Measurements from ENCODE around the gene IFNGR2. TPM values are rescaled to one million over a fixed set of nuclear protein-coding genes. Genes with fewer than 3 reads are reported as not detected.
A peak's percentile ranks its signal among the peaks of the same experiment; 100 is the strongest.
"Not testable (repeated sequence)": the region's sequence is repeated elsewhere in the genome, so short reads cannot be mapped to it uniquely, and the experiment has no call there.

The IFNGR2 gene
- total RNA-seq, 1 donor from 2014 or later, result 83.5 TPM

DNA sequence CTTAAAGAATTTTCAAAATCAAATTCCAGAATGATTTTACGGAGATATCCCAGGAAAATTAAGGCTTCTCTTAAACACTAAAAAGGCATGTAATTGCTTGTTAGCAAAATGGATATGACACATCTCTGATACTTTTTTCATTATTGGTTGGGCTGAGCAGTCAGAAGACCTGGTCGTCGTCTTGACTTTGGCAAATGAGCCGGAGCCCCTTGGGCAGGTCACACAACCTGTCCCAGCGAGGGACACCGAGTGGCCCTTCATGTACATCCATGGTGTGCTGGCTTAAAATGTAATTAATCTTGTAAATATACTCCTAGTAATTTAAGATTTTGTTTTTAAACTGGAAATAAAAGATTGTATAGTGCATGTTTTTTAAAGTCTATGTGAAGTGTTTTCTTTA, 33.9 kb downstream of the IFNGR2 start:
- Histone ChIP-seq H3K9me3 (no peaks in the 10 kb centered on the region), H3K36me3 (peaks cover 72% of the 10 kb centered on the region), H3K4me3 (no peak overlapping the region), H3K27me3 (ENCODE audit: low read depth) (no peaks in the 10 kb centered on the region), H3K4me1 (peaks cover 26% of the 10 kb centered on the region), H3K27ac (no peak overlapping the region)
- TF ChIP-seq, protein P1, sequence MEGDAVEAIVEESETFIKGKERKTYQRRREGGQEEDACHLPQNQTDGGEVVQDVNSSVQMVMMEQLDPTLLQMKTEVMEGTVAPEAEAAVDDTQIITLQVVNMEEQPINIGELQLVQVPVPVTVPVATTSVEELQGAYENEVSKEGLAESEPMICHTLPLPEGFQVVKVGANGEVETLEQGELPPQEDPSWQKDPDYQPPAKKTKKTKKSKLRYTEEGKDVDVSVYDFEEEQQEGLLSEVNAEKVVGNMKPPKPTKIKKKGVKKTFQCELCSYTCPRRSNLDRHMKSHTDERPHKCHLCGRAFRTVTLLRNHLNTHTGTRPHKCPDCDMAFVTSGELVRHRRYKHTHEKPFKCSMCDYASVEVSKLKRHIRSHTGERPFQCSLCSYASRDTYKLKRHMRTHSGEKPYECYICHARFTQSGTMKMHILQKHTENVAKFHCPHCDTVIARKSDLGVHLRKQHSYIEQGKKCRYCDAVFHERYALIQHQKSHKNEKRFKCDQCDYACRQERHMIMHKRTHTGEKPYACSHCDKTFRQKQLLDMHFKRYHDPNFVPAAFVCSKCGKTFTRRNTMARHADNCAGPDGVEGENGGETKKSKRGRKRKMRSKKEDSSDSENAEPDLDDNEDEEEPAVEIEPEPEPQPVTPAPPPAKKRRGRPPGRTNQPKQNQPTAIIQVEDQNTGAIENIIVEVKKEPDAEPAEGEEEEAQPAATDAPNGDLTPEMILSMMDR (IDR thresholded peaks at IDR 0.05), result no peak
- intact Hi-C loops (cut with DNase I), result no loop called here
- ATAC-seq (no peak), DNase-seq (no peak)

DNA sequence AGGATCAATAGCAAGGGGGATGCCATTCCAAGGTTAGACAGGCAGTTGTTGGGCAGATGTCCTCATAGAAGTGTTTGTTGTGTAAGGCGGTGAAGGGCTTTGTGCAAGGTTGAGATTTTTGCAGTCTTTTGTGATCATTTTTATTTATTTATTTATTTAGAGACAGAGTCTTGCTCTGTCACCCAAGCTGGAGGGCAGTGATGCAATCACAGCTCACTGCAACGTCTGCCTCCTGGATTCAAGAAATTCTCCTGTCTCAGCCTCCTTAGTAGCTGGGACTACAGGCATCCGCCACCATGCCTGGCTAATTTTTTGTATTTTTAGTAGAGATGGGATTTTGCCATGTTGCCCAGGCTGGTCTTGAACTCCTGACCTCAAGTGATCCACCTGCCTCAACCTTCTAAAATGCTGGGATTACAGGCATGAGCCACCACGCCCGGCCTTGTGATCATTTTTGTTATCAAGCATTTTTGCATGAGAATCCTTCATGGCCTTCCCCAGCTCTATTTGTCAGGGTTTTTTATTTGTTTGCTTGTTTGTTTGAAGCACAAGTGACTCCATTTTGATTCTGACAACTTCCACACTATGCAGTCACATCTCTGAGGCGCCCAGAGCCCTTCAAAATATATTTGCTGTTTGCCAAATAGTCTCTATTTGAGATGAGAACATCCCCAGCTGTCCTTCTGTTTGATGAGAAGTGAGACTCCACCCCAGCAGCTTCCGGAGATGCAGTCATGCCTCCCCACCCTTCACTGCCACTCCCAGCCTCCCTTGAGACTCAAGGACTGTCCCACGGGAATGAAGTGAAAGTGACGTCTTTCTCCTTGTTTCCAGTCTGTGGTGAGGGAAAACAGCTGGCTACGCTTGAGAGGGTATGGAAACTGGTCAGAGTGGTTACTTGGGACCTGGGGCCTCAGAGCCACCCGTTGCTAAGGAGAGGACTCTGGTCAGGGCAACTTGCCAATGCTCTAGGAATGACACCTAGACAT, 38.6 kb downstream of the IFNGR2 start:
- ATAC-seq, result peak; percentile 75 to 77
- intact Hi-C loops (cut with DNase I), result loop anchor here (10.0 kb wide), 1 partner anchor 237 kb away; no protein-coding TSS in a partner anchor

DNA sequence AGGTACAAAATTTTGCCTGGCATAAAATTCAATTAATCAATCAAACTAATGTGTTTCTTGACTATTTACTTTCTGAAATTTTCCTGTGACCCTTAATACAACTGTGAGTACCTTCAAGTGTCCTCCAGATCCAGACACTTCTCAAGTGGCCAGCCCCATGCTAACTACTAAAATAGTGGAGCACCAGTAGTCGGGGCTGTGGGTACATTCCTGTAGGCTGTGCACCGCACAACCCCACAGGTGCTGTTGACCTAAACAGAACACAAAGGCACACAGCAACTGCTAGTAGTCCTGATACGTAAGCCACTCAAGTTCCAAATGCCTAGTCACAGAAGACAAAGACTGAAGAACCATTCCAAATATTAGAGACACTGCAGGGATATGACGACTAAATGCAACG, 40.0 kb downstream of the IFNGR2 start:
- ATAC-seq (peak; percentile 90 to 94), DNase-seq (peak; percentile 83)
- Histone ChIP-seq H3K4me3 (no peak overlapping the region), H3K27ac (peak overlapping the region; percentile 82), H3K4me1 (peaks cover 19% of the 10 kb centered on the region), H3K36me3 (peaks cover 30% of the 10 kb centered on the region), H3K9me3 (no peaks in the 10 kb centered on the region), H3K27me3 (ENCODE audit: low read depth) (no peaks in the 10 kb centered on the region)
- TF ChIP-seq, protein P1 (IDR thresholded peaks at IDR 0.05), result no peak
- intact Hi-C loops (cut with DNase I), result loop anchor here (10.0 kb wide), 1 partner anchor 238 kb away; no protein-coding TSS in a partner anchor

More for the DNA sequence above, 38.6 kb downstream of the IFNGR2 start:
- TF ChIP-seq, protein P1 (IDR thresholded peaks at IDR 0.05), result no peak
- Histone ChIP-seq H3K9me3 (no peaks in the 10 kb centered on the region), H3K4me1 (peaks cover 19% of the 10 kb centered on the region), H3K4me3 (no peak overlapping the region), H3K27ac (peak overlapping the region; percentile 82), H3K36me3 (peaks cover 32% of the 10 kb centered on the region), H3K27me3 (ENCODE audit: low read depth) (no peaks in the 10 kb centered on the region)
- DNase-seq, result peak; percentile 68

DNA sequence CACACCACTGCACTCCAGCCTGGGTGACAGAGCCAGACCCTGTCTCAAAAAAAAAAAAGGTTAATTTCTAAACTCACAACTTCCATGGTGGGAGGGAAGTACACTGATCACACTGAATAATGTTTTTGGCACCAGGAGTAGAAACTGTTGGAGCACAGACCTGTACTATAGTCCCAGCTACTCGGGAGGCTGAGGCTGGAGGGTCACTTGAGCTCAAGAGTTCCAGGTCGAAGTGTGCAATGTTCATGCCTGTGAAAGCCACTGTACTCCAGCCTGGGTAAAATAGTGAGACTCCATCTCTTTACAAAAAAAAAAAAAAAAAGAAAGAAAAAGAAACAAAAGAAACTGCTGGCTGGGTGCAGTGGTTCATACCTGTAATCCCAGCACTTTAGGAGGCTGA, 41.3 kb downstream of the IFNGR2 start:
- H3K27me3 ChIP-seq (ENCODE audit: low read depth), result no peaks in the 10 kb centered on the region
- H3K9me3 ChIP-seq, result no peaks in the 10 kb centered on the region
- no peak overlapping the region for H3K4me3 ChIP-seq
- ATAC-seq (peak; percentile 75 to 76), DNase-seq (peak; percentile 66)
- peaks cover 25% of the 10 kb centered on the region for H3K36me3 ChIP-seq
- TF ChIP-seq, protein P1 (IDR thresholded peaks at IDR 0.05), result no peak
- peaks cover 19% of the 10 kb centered on the region for H3K4me1 ChIP-seq
- intact Hi-C loops (cut with DNase I), result loop anchor here (10.0 kb wide), 1 partner anchor 240 kb away; no protein-coding TSS in a partner anchor
- H3K27ac ChIP-seq, result peak overlapping the region; percentile 82

DNA sequence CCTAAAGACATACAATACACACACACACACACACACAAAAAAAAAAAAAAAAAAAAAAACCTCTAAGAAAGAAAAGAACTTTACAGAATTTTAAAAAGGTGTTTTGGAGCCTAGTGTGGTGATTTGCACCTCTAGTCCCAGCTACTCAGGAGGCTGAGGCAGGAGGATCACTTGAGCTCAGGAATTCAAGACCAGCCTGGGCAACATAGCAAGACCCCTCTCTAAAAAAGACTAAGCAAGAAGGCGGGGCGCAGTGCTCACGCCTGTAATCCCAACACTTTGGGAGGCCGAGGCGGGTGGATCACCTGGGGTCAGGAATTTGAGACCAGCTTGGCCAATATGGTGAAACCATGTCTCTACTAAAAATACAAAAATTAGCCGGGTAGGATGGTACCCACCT, 43.4 kb downstream of the IFNGR2 start:
- not testable (repeated sequence) for H3K4me3 ChIP-seq; ATAC-seq; H3K27ac ChIP-seq; H3K27me3 ChIP-seq (ENCODE audit: low read depth); H3K9me3 ChIP-seq; DNase-seq
- Histone ChIP-seq H3K4me1 (peaks cover 14% of the 10 kb centered on the region), H3K36me3 (peaks cover 25% of the 10 kb centered on the region)
- intact Hi-C loops (cut with DNase I), result loop anchor here (10.0 kb wide), 1 partner anchor 242 kb away; no protein-coding TSS in a partner anchor

Measured in lower lobe of right lung (tissue), 2 donors.